H1 (cell line): ENCODE measurements around the gene RPP14. TPM values are rescaled to one million over a fixed set of nuclear protein-coding genes. Genes with fewer than 3 reads are reported as not detected.

Experiments used
- CTCF ChIA-PET: fragments of 300-600 bp; sonication (Branson Sonifier 250); formaldehyde crosslinking; loops from one replicate; lab custom pipeline; 2021; ENCODE audit not compliant: partially characterized antibody; lab: Charles Lee
- POLR2A ChIA-PET: fragments of 300-600 bp; sonication (Branson Sonifier 250); formaldehyde crosslinking; loops from one replicate; lab custom pipeline; 2021; ENCODE audit warnings: inconsistent platforms; ENCODE audit not compliant: partially characterized antibody; lab: Charles Lee
- DNase-seq, 2 experiments: peaks; one replicate each; pipeline versions ENCODE4 v3.0.0 to v3.0.0-alpha.2; 2010 to 2022; ENCODE audit warnings: low spot score in 2 of 2, low read depth in 1 of 2, mixed read lengths in 1 of 2
- FAIRE-seq: peaks from 2 replicates; lab custom pipeline; 2011; peaks lifted over from hg19 to GRCh38; lab: Jason Lieb, UNC
- H2AFZ ChIP-seq: 2 replicates; pipeline ENCODE4 v1.8.1; 2012; ENCODE audit warnings: low read length, inconsistent platforms
- H2AK5ac ChIP-seq: 2 replicates; pipeline ENCODE4 v1.6.1; 2013; ENCODE audit warnings: low read depth, low read length
- H2BK120ac ChIP-seq: replicated peaks from 2 replicates; pipeline ENCODE3; 2013; ENCODE audit warnings: low read depth, low read length, inconsistent platforms
- H2BK12ac ChIP-seq: 2 replicates; pipeline ENCODE4 v1.6.1; 2013; ENCODE audit warnings: low read depth, low read length
- H2BK15ac ChIP-seq: 2 replicates; pipeline ENCODE4 v1.6.1; 2013; ENCODE audit warnings: low read length
- H2BK20ac ChIP-seq: 2 replicates; pipeline ENCODE4 v1.6.1; 2013; ENCODE audit warnings: low read length
- H2BK5ac ChIP-seq: 2 replicates; pipeline ENCODE4 v1.6.1; 2013; ENCODE audit warnings: low read depth, low read length
- H3K14ac ChIP-seq: 2 replicates; pipeline ENCODE4 v1.6.1; 2013; ENCODE audit warnings: inconsistent platforms; ENCODE audit not compliant: insufficient read length
- H3K18ac ChIP-seq: 2 replicates; pipeline ENCODE4 v1.6.1; 2013; ENCODE audit warnings: low read length; ENCODE audit errors: extremely low read depth
- H3K23ac ChIP-seq: 2 replicates; pipeline ENCODE4 v1.6.1; 2013; ENCODE audit warnings: inconsistent platforms; ENCODE audit not compliant: insufficient read length
- H3K23me2 ChIP-seq: 2 replicates; pipeline ENCODE4 v1.6.1; 2013; ENCODE audit warnings: low read depth, low read length
- H3K27ac ChIP-seq: 2 replicates; pipeline ENCODE4 v1.6.1; 2011; ENCODE audit warnings: low read depth, low read length, inconsistent platforms
- H3K27me3 ChIP-seq, 4 experiments: replicated peaks in 1 of 4; 1 replicate in 1 of 4; 2 replicates in 3 of 4; pipeline versions ENCODE4 v1.6.1 to v1.8.1; 2011 to 2013; ENCODE audit warnings: low read length in 3 of 4, mild to moderate bottlenecking in 3 of 4, inconsistent platforms in 2 of 4, mixed read lengths in 2 of 4, moderate library complexity in 1 of 4; ENCODE audit not compliant: control insufficient read depth in 3 of 4, insufficient read depth in 3 of 4; ENCODE audit errors: extremely low read depth in 1 of 4
- H3K36me3 ChIP-seq, 4 experiments: 2 replicates each; pipeline versions ENCODE4 v1.6.1 to v1.8.1; 2011 to 2013; ENCODE audit warnings: mild to moderate bottlenecking in 4 of 4, low read length in 3 of 4, moderate library complexity in 2 of 4, control low read depth in 1 of 4, inconsistent platforms in 1 of 4; ENCODE audit not compliant: insufficient read depth in 4 of 4, control insufficient read depth in 2 of 4
- H3K4ac ChIP-seq: replicated peaks from 2 replicates; pipeline ENCODE3; 2013; ENCODE audit warnings: low read length, low read depth, mixed read lengths, inconsistent platforms; ENCODE audit not compliant: insufficient read length
- H3K4me1 ChIP-seq, 4 experiments: replicated peaks in 1 of 4; 1 replicate in 1 of 4; 2 replicates in 3 of 4; pipeline versions ENCODE4 v1.6.1 to v1.8.1; 2011 to 2013; ENCODE audit warnings: low read length in 3 of 4, inconsistent platforms in 2 of 4, mixed read lengths in 1 of 4; ENCODE audit not compliant: insufficient read depth in 4 of 4, control insufficient read depth in 3 of 4
- H3K4me2 ChIP-seq, 2 experiments: 2 replicates each; pipeline versions ENCODE4 v1.6.1 to v1.8.1; 2011 to 2013; ENCODE audit warnings: low read depth in 2 of 2, low read length in 2 of 2, control low read depth in 1 of 2, inconsistent platforms in 1 of 2, mild to moderate bottlenecking in 1 of 2; ENCODE audit not compliant: insufficient read depth in 1 of 2
- H3K4me3 ChIP-seq, 4 experiments: fragments of 200-600, 300-600 bp in 1 of 4; sonication (generic), shearing (Covaris generic), sonication (Bioruptor Twin) in 1 of 4; 2 replicates each; pipeline versions ENCODE4 v1.5.1 to v1.8.1; 2011 to 2016; ENCODE audit warnings: low read length in 4 of 4, low read depth in 3 of 4, control low read depth in 2 of 4, inconsistent platforms in 2 of 4, mild to moderate bottlenecking in 2 of 4, mixed read lengths in 1 of 4, moderate library complexity in 1 of 4; ENCODE audit not compliant: insufficient read depth in 2 of 4; ENCODE audit errors: extremely low read depth in 1 of 4
- H3K56ac ChIP-seq: replicated peaks from 2 replicates; pipeline ENCODE3; 2013; ENCODE audit warnings: low read depth, mild to moderate bottlenecking, mixed read lengths, low read length, inconsistent platforms; ENCODE audit not compliant: insufficient read length
- H3K79me1 ChIP-seq: 2 replicates; pipeline ENCODE4 v1.6.1; 2013; ENCODE audit warnings: low read depth, low read length, control low read depth
- H3K79me2 ChIP-seq, 2 experiments: 2 replicates each; pipeline versions ENCODE4 v1.6.1 to v1.8.1; 2012 to 2013; ENCODE audit warnings: low read length in 2 of 2, mild to moderate bottlenecking in 2 of 2, inconsistent platforms in 1 of 2; ENCODE audit not compliant: insufficient read depth in 2 of 2, control insufficient read depth in 1 of 2
- H3K9ac ChIP-seq, 4 experiments: replicated peaks in 1 of 4; 1 replicate in 1 of 4; 2 replicates in 3 of 4; pipeline versions ENCODE4 v1.6.1 to v1.8.1; 2011 to 2013; ENCODE audit warnings: low read depth in 3 of 4, low read length in 3 of 4, control low read depth in 2 of 4, mild to moderate bottlenecking in 2 of 4, moderate library complexity in 2 of 4, inconsistent platforms in 1 of 4; ENCODE audit errors: extremely low read depth in 1 of 4
- H3K9me3 ChIP-seq, 2 experiments: 2 replicates each; pipeline versions ENCODE4 v1.6.1 to v1.8.1; 2012 to 2013; ENCODE audit warnings: mild to moderate bottlenecking in 2 of 2, moderate library complexity in 2 of 2, control low read depth in 1 of 2, inconsistent platforms in 1 of 2, low read depth in 1 of 2, low read length in 1 of 2, mixed read lengths in 1 of 2; ENCODE audit not compliant: insufficient read depth in 2 of 2
- H4K20me1 ChIP-seq, 2 experiments: replicated peaks in 1 of 2; 2 replicates each; pipeline versions ENCODE3 to v1.8.1; 2011 to 2013; ENCODE audit warnings: inconsistent platforms in 2 of 2, low read length in 2 of 2, mild to moderate bottlenecking in 1 of 2; ENCODE audit not compliant: insufficient read depth in 2 of 2, control insufficient read depth in 1 of 2
- H4K5ac ChIP-seq: 2 replicates; pipeline ENCODE4 v1.6.1; 2013; ENCODE audit warnings: low read length, low read depth, mixed read lengths, inconsistent platforms; ENCODE audit not compliant: insufficient read length
- H4K8ac ChIP-seq: 2 replicates; pipeline ENCODE4 v1.8.0; 2013; ENCODE audit warnings: mild to moderate bottlenecking, moderate library complexity, low read length, inconsistent platforms; ENCODE audit not compliant: insufficient read depth; ENCODE audit errors: extremely low read depth
- H4K91ac ChIP-seq: replicated peaks from 2 replicates; pipeline ENCODE3; 2013; ENCODE audit warnings: low read length, mixed read lengths, inconsistent platforms; ENCODE audit not compliant: insufficient read length
- GTF2F1 ChIP-seq: IDR thresholded peaks from 2 replicates; pipeline ENCODE4 v1.6.1; 2012; ENCODE audit warnings: low read depth, low read length, improper control_type of control experiment, borderline replicate concordance
- HDAC6 ChIP-seq: IDR thresholded peaks from one replicate; pipeline ENCODE4 v1.7.1; 2012; ENCODE audit warnings: low read depth, mild to moderate bottlenecking, inconsistent platforms, low read length, moderate library complexity
- POLR2A ChIP-seq, 2 experiments: IDR thresholded peaks; 1 replicate in 1 of 2; 2 replicates in 1 of 2; pipeline ENCODE4 v1.6.1; 2011; ENCODE audit warnings: low read depth in 2 of 2, low read length in 2 of 2, mild to moderate bottlenecking in 2 of 2; ENCODE audit errors: control extremely low read depth in 1 of 2
- SRF ChIP-seq: IDR thresholded peaks from 2 replicates; pipeline ENCODE4 v1.6.1; 2011; ENCODE audit warnings: mild to moderate bottlenecking, low read depth, low read length, moderate library complexity
- TEAD4 ChIP-seq: IDR thresholded peaks from 2 replicates; pipeline ENCODE4 v1.6.1; 2012; ENCODE audit warnings: low read depth, low read length, inconsistent platforms, mixed read lengths
- WGBS, 2 experiments: shearing (Covaris generic) in 1 of 2; methylation state at CpG; one replicate each; pipeline versions ENCODE4 v1.1.6 to v1.1.7; 2013 to 2015; ENCODE audit warnings: low lambda C conversion rate in 2 of 2, mixed read lengths in 2 of 2, inconsistent platforms in 1 of 2, low coverage in 1 of 2, missing lambda C conversion rate in 1 of 2; ENCODE audit not compliant: insufficient replicate concordance in 2 of 2, insufficient coverage in 1 of 2, insufficient read length in 1 of 2; ENCODE audit errors: extremely low coverage in 1 of 2, missing lambda C conversion rate in 1 of 2; 5-methylcytosine and 5-hydroxymethylcytosine counted together
- polyA plus RNA-seq, 7 experiments: library from polyadenylated mRNA; depleted of rRNA in 3 of 7; stranded (reverse) in 5 of 7; unstranded in 2 of 7; fragments of >200 nt in 5 of 7; fragments of 200-250 nt in 2 of 7; gene quantifications; 1 replicate in 5 of 7; 2 replicates in 1 of 7; 4 replicates in 1 of 7; pipeline versions ENCODE4 v1.2.1 to v1.2.3, GENCODE V29; 2011 to 2013; ENCODE audit warnings: missing spikeins in 2 of 7, mixed read lengths in 2 of 7
- total RNA-seq: library from RNA; stranded (reverse); fragmentation: NEBNext Ultra II Directional; extraction: Animal tissue kit (Norgen Biotek cat#: 25700); gene quantifications from 2 replicates; pipeline ENCODE4 v1.2.1, GENCODE V29; 2021

Gene RPP14
- total and polyA plus RNA-seq, 2 of the 8 experiments (the other 6 are each of a cell fraction or from before 2014, with no cell fraction given), result 11.7 to 23.4 TPM

- Histone ChIP-seq H2AK5ac (no peak overlapping the region), H4K8ac (no peak overlapping the region), H2AFZ (no peak overlapping the region), H3K14ac (no peak overlapping the region), H2BK20ac (no peak overlapping the region), H2BK5ac (no peak overlapping the region), H2BK15ac (no peak overlapping the region), H3K4me3 (no peak overlapping the region), H3K9ac (no peak overlapping the region), H4K5ac (no peak overlapping the region), H4K20me1 (no peaks in the 10 kb centered on the region), H3K27me3 (no peaks in the 10 kb centered on the region), H2BK12ac (no peak overlapping the region), H3K23ac (no peak overlapping the region), H4K91ac (no peak overlapping the region), H3K4me2 (no peak overlapping the region), H3K36me3 (no peaks in the 10 kb centered on the region), H3K4me1 (no peaks in the 10 kb centered on the region), H3K18ac (no peak overlapping the region), H3K9me3 (no peaks in the 10 kb centered on the region), H3K23me2 (no peaks in the 10 kb centered on the region), H3K27ac (no peak overlapping the region), H3K4ac (no peak overlapping the region), H2BK120ac (no peak overlapping the region), H3K79me1 (no peaks in the 10 kb centered on the region), H3K56ac (no peak overlapping the region), H3K79me2 (no peaks in the 10 kb centered on the region)
- WGBS, 2 experiments, result 86% methylated on average over 4 of the region's 4 CpGs; no CpG with 5 or more reads in 1 of the 2 experiments
- CTCF ChIA-PET, result interaction anchor here (0.6 to 0.8 kb wide), 2 partner anchors 11 to 108 kb away, joined by 3 read pairs; no protein-coding TSS in a partner anchor
- DNase-seq, result no peak
- POLR2A ChIA-PET, result no interaction called here
- TF ChIP-seq POLR2A (IDR thresholded peaks at IDR 0.05; ENCODE audit: control extremely low read depth in 1 of 2, low read depth in 2 of 2, low read length in 2 of 2) (no peak), HDAC6 (no peak), TEAD4 (no peak), GTF2F1 (no peak), SRF (no peak)
- no peak for FAIRE-seq
These were observed 53.6 kb downstream of the RPP14 start for GRCh38 chr3:58359621-58360020.
